ENCODE results near the gene CLDN5.
"Not testable (repeated sequence)": the region's sequence is repeated elsewhere in the genome, so short reads cannot be mapped to it uniquely, and the experiment has no call there.

Gene CLDN5

GRCh38 chr22:19524170-19525115 is at the start of gene CLDN5:
TSS of gene CLDN5 (minus strand) at chr22:19524410. CDS start at chr22:19524255, 155 bp downstream.
- no peak for DNase-seq

GRCh38 chr22:19571995-19572394 is 47.8 kb upstream of the CLDN5 start:
- DNase-seq: no peak

GRCh38 chr22:19571207-19571795 is 47.1 kb upstream of the CLDN5 start:
- no peak for DNase-seq

- DNase-seq: no peak
These were observed 45.8 kb upstream of the CLDN5 start for GRCh38 chr22:19569976-19570375.

GRCh38 chr22:19569276-19569640 is 45.0 kb upstream of the CLDN5 start:
- DNase-seq: no peak

GRCh38 chr22:19568337-19569275 is 44.4 kb upstream of the CLDN5 start:
- DNase-seq: no peak

- no peak for DNase-seq
These were observed 43.2 kb upstream of the CLDN5 start for GRCh38 chr22:19567157-19568009.

GRCh38 chr22:19566279-19567156 is 42.3 kb upstream of the CLDN5 start:
- DNase-seq: no peak

- no peak for DNase-seq
These were observed 41.4 kb upstream of the CLDN5 start for GRCh38 chr22:19565382-19566278.

- no peak for DNase-seq
These were observed 35.7 kb upstream of the CLDN5 start for GRCh38 chr22:19559956-19560355.

GRCh38 chr22:19559324-19559811 is 35.2 kb upstream of the CLDN5 start:
- DNase-seq: no peak

GRCh38 chr22:19556963-19557545 is 32.8 kb upstream of the CLDN5 start:
- DNase-seq: no peak

GRCh38 chr22:19555651-19556050 is 31.4 kb upstream of the CLDN5 start:
- DNase-seq: no peak

GRCh38 chr22:19554834-19555404 is 30.7 kb upstream of the CLDN5 start:
- no peak for DNase-seq

GRCh38 chr22:19553201-19553600 is 29.0 kb upstream of the CLDN5 start:
- DNase-seq: no peak

- no peak for DNase-seq
These were observed 26.2 kb upstream of the CLDN5 start for GRCh38 chr22:19550382-19550781.

- no peak for DNase-seq
These were observed 25.2 kb upstream of the CLDN5 start for GRCh38 chr22:19549428-19549827.

- no peak for DNase-seq
These were observed 24.8 kb upstream of the CLDN5 start for GRCh38 chr22:19548964-19549363.

GRCh38 chr22:19548427-19548826 is 24.2 kb upstream of the CLDN5 start:
- DNase-seq: not testable (repeated sequence)
